Activated CD8-positive, alpha-beta T cell treated with anti-CD3 and anti-CD28 coated beads, Interleukin-2, amount 10 ng/mL, durations not matched to agents 7 days and 5 days (primary cell): ENCODE measurements around the gene CHRM4. TPM values are rescaled to one million over a fixed set of nuclear protein-coding genes. Genes with fewer than 3 reads are reported as not detected.
"Not testable (repeated sequence)": the region's sequence is repeated elsewhere in the genome, so short reads cannot be mapped to it uniquely, and the experiment has no call there.

ENCODE experiments used
- ATAC-seq: fragments of 150-1000 bp; cut with Tn5 transposase; one replicate; pipeline ENCODE4 v1.10.0; 2021; ENCODE audit warnings: moderate library complexity
- CTCF ChIA-PET: fragments of 350-600 bp; sonication (Branson Sonifier 250); formaldehyde crosslinking; loops from one replicate; lab custom pipeline; 2021; ENCODE audit warnings: antibody characterized with exemption; lab: Charles Lee
- POLR2A ChIA-PET: fragments of 350-600 bp; sonication (Branson Sonifier 250); formaldehyde crosslinking; loops from one replicate; lab custom pipeline; 2021; ENCODE audit warnings: antibody characterized with exemption; lab: Charles Lee
- DNase-seq: peaks from one replicate; pipeline ENCODE4 v3.0.0-alpha.2; 2020
- H3K27ac Mint-ChIP-seq: one replicate; pipeline ENCODE4 v1.8.0; 2021; ENCODE audit warnings: mild to moderate bottlenecking, mixed read lengths
- H3K27me3 Mint-ChIP-seq: one replicate; pipeline ENCODE4 v1.8.0; 2021; ENCODE audit warnings: low read depth, mixed read lengths
- H3K36me3 Mint-ChIP-seq: one replicate; pipeline ENCODE4 v1.8.0; 2021; ENCODE audit warnings: low read depth, mixed read lengths
- H3K4me1 Mint-ChIP-seq: one replicate; pipeline ENCODE4 v1.8.0; 2021; ENCODE audit warnings: low read depth, mixed read lengths
- H3K4me3 Mint-ChIP-seq: one replicate; pipeline ENCODE4 v1.8.0; 2021; ENCODE audit warnings: mild to moderate bottlenecking, mixed read lengths
- H3K9me3 Mint-ChIP-seq: one replicate; pipeline ENCODE4 v1.8.0; 2022; ENCODE audit warnings: mixed read lengths; ENCODE audit not compliant: insufficient read depth
- total RNA-seq, 2 experiments: library from RNA; stranded (reverse); gene quantifications; one replicate each; pipeline ENCODE4 v1.2.3, GENCODE V29; 2021

Gene CHRM4
- total RNA-seq, 2 experiments from 2014 or later: 0.37 TPM

- POLR2A ChIA-PET, H3K9me3 Mint-ChIP-seq, H3K27ac Mint-ChIP-seq, H3K4me3 Mint-ChIP-seq, ATAC-seq, H3K27me3 Mint-ChIP-seq, DNase-seq: not testable (repeated sequence)
- CTCF ChIA-PET: interaction anchor here (16.5 kb wide), 1 partner anchor 19 kb away, joined by 381 read pairs; the partner anchor contains the start of gene DGKZ
- Mint-ChIP-seq H3K36me3 (peaks cover 60% of the 10 kb centered on the region), H3K4me1 (peaks cover 12% of the 10 kb centered on the region)
These were observed 19.1 kb downstream of the CHRM4 start for GRCh38 chr11:46372501-46372900.

DNA sequence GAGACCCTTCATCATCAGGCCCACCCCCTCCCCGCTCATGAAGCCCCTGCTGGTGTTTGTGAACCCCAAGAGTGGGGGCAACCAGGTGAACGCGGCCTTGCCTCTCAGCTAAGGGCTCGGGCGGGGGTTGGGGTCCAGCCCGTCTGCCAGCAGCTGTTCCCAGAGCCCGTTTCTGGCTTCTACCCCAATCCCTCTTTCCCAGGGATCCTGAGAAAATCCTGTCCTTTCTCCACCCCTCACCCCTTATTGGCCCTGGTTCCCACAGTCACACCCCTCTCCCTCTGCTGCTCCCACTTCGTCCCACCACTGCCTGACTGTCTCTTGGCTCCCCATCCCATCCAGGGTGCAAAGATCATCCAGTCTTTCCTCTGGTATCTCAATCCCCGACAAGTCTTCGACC is 19.5 kb downstream of the CHRM4 start:
- no peaks in the 10 kb centered on the region for H3K9me3 Mint-ChIP-seq
- H3K36me3 Mint-ChIP-seq: peaks cover 56% of the 10 kb centered on the region
- POLR2A ChIA-PET: no interaction called here
- H3K4me3 Mint-ChIP-seq: no peak overlapping the region
- CTCF ChIA-PET: interaction anchor here (16.5 kb wide), 1 partner anchor 19 kb away, joined by 381 read pairs; the partner anchor contains the start of gene DGKZ
- H3K27me3 Mint-ChIP-seq: no peaks in the 10 kb centered on the region
- DNase-seq (no peak), ATAC-seq (no peak)
- H3K4me1 Mint-ChIP-seq: peaks cover 16% of the 10 kb centered on the region
- no peak overlapping the region for H3K27ac Mint-ChIP-seq

GRCh38 chr11:46371262-46371661 is 20.3 kb downstream of the CHRM4 start:
- H3K9me3 Mint-ChIP-seq, POLR2A ChIA-PET, H3K27ac Mint-ChIP-seq, H3K27me3 Mint-ChIP-seq, ATAC-seq, H3K4me3 Mint-ChIP-seq, DNase-seq: not testable (repeated sequence)
- H3K36me3 Mint-ChIP-seq: peaks cover 48% of the 10 kb centered on the region
- peaks cover 19% of the 10 kb centered on the region for H3K4me1 Mint-ChIP-seq
- CTCF ChIA-PET: interaction anchor here (16.5 kb wide), 1 partner anchor 18 kb away, joined by 381 read pairs; the partner anchor contains the start of gene DGKZ

DNA sequence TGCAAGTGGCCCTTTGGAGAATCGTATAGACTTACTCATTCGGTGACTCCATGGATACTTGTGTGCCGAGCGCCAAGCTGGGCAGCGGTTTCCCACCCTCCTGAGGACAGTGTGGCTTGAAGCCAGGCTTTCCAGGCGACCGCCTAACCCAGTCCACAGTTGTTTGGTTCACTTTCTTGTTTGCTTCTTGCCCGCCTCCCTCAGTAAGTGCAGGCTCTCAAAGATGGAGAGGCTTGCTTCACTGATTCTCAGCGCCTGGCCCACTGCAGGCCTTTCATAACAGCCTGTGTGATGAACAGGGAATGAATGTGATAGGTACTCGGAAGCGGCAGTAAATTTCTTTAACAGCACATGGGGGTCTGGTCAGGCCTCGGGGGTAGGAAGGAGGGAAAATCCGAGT is 21.3 kb downstream of the CHRM4 start:
- peaks cover 19% of the 10 kb centered on the region for H3K4me1 Mint-ChIP-seq
- ChIA-PET CTCF (interaction anchor here (0.6 to 16.5 kb wide), 2 partner anchors 17 to 98 kb away, joined by 3 to 381 read pairs; partner anchors contain the start of gene DGKZ), POLR2A (no interaction called here)
- no peaks in the 10 kb centered on the region for H3K9me3 Mint-ChIP-seq
- no peak for ATAC-seq
- H3K4me3 Mint-ChIP-seq: no peak overlapping the region
- H3K36me3 Mint-ChIP-seq: peaks cover 44% of the 10 kb centered on the region
- no peak for DNase-seq
- H3K27me3 Mint-ChIP-seq: no peaks in the 10 kb centered on the region
- H3K27ac Mint-ChIP-seq: no peak overlapping the region

- Mint-ChIP-seq H3K36me3 (peaks cover 40% of the 10 kb centered on the region), H3K4me1 (peaks cover 22% of the 10 kb centered on the region), H3K9me3 (no peaks in the 10 kb centered on the region), H3K27ac (no peak overlapping the region), H3K27me3 (no peaks in the 10 kb centered on the region), H3K4me3 (no peak overlapping the region)
- CTCF ChIA-PET: interaction anchor here (16.5 kb wide), 1 partner anchor 16 kb away, joined by 381 read pairs; the partner anchor contains the start of gene DGKZ
- POLR2A ChIA-PET: interaction anchor here (10.0 kb wide), 1 partner anchor 18 kb away, joined by 77 read pairs; no protein-coding TSS in a partner anchor
- ATAC-seq: peak; percentile 62
- DNase-seq: peak; percentile 67
These were observed 22.0 kb downstream of the CHRM4 start for GRCh38 chr11:46369458-46370152.

DNA sequence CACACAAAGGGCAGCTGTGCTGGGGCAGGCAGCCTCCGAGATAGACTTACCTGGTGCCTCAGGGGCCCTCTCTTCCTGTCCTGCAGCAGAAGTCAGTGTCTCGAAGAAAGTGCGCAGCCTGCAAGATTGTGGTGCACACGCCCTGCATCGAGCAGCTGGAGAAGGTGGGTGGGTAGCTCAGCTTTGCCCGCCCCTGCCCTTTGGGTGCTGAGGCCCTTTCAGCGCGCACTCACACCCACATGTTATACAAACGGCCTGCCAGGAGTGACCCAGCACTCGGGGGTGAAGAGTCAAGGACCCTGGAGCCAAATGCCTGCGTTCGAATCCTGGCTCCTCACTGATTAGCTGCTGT is 23.7 kb downstream of the CHRM4 start:
- POLR2A ChIA-PET: interaction anchor here (10.0 kb wide), 1 partner anchor 17 kb away, joined by 77 read pairs; no protein-coding TSS in a partner anchor
- Mint-ChIP-seq H3K4me1 (peaks cover 32% of the 10 kb centered on the region), H3K27me3 (no peaks in the 10 kb centered on the region), H3K9me3 (no peaks in the 10 kb centered on the region), H3K27ac (no peak overlapping the region), H3K4me3 (no peak overlapping the region), H3K36me3 (peaks cover 36% of the 10 kb centered on the region)
- no peak for DNase-seq
- CTCF ChIA-PET: interaction anchor here (0.9 to 16.5 kb wide), 6 partner anchors 10 to 176 kb away, joined by 3 to 381 read pairs (median 4); partner anchors contain the start of gene DGKZ
- no peak for ATAC-seq

DNA sequence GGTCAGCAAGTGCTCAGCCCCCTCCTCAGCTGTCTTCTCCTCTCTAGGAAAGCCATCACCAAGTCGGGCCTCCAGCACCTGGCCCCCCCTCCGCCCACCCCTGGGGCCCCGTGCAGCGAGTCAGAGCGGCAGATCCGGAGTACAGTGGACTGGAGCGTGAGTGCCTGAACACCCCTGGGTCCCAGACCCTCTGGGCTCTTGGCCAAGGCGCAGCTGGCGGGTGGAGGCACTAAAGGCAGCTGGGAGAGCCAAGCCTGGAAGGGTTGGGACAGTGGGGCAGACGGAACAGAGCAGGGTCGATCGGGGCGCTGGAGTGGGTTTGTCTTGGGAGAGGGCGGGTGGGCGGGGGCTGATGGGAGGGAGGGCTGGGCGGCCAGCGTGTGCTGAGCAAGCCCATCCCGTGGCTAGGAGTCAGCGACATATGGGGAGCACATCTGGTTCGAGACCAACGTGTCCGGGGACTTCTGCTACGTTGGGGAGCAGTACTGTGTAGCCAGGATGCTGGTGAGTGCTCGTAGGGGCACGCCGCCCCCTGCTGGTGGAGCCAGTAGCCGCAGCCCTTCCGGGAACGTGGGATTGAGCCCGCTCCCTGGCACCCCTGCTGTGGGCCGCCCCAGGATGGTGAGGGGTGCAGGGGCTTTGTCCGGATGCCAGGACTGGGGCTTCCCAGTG is 24.2 kb downstream of the CHRM4 start:
- H3K4me1 Mint-ChIP-seq: peaks cover 38% of the 10 kb centered on the region
- POLR2A ChIA-PET: interaction anchor here (10.0 kb wide), 1 partner anchor 16 kb away, joined by 77 read pairs; no protein-coding TSS in a partner anchor
- peak; percentile 84 for DNase-seq
- peaks cover 36% of the 10 kb centered on the region for H3K36me3 Mint-ChIP-seq
- H3K27me3 Mint-ChIP-seq: no peaks in the 10 kb centered on the region
- peak; percentile 92 for ATAC-seq
- H3K27ac Mint-ChIP-seq: peak overlapping the region; percentile 52
- H3K9me3 Mint-ChIP-seq: no peaks in the 10 kb centered on the region
- CTCF ChIA-PET: interaction anchor here (1.5 to 16.5 kb wide), 3 partner anchors 11 to 20 kb away, joined by 3 to 381 read pairs (median 6); partner anchors contain the start of gene DGKZ
- no peak overlapping the region for H3K4me3 Mint-ChIP-seq

GRCh38 chr11:46366661-46367161 is 24.9 kb downstream of the CHRM4 start:
- ChIA-PET CTCF (interaction anchor here (1.0 to 16.5 kb wide), 2 partner anchors 13 to 124 kb away, joined by 3 to 381 read pairs; partner anchors contain the start of gene DGKZ), POLR2A (interaction anchor here (10.0 kb wide), 1 partner anchor 16 kb away, joined by 77 read pairs; no protein-coding TSS in a partner anchor)
- DNase-seq (no peak), ATAC-seq (no peak)
- H3K4me3 Mint-ChIP-seq: no peak overlapping the region
- H3K27ac Mint-ChIP-seq: no peak overlapping the region
- no peaks in the 10 kb centered on the region for H3K9me3 Mint-ChIP-seq
- no peaks in the 10 kb centered on the region for H3K27me3 Mint-ChIP-seq
- H3K36me3 Mint-ChIP-seq: peaks cover 35% of the 10 kb centered on the region
- H3K4me1 Mint-ChIP-seq: peaks cover 44% of the 10 kb centered on the region

GRCh38 chr11:46366260-46366659 is 25.3 kb downstream of the CHRM4 start:
- H3K36me3 Mint-ChIP-seq: peaks cover 33% of the 10 kb centered on the region
- ATAC-seq: no peak
- no peaks in the 10 kb centered on the region for H3K27me3 Mint-ChIP-seq
- H3K4me1 Mint-ChIP-seq: peaks cover 49% of the 10 kb centered on the region
- H3K27ac Mint-ChIP-seq: peak overlapping the region; percentile 15
- no peak for DNase-seq
- ChIA-PET POLR2A (interaction anchor here (10.0 kb wide), 1 partner anchor 15 kb away, joined by 77 read pairs; no protein-coding TSS in a partner anchor), CTCF (interaction anchor here (1.0 to 16.5 kb wide), 3 partner anchors 13 to 128 kb away, joined by 3 to 381 read pairs (median 3); partner anchors contain the start of gene DGKZ)
- H3K9me3 Mint-ChIP-seq: no peaks in the 10 kb centered on the region
- no peak overlapping the region for H3K4me3 Mint-ChIP-seq

DNA sequence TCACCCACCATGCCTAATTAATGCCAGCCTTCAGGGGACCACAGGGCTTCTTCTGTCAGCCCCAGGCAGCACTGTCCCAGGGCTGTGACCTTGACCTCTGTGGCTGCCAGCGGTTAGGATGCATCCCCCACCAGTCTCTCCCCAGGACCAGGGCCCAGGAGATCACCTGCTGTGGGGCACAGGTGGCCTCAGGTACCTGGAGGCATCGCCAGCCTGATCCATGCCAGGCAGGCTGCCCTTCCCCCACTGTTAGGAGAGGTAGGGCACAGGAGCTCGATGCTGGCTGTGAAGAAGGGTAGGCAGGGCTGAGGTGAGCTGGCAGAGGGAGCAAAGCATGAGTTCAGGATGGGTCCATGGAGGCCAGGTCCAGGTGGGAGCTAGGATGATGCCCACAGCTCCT is 26.8 kb downstream of the CHRM4 start:
- DNase-seq (no peak), ATAC-seq (no peak)
- Mint-ChIP-seq H3K9me3 (no peaks in the 10 kb centered on the region), H3K4me3 (no peak overlapping the region), H3K4me1 (peaks cover 56% of the 10 kb centered on the region), H3K27ac (peak overlapping the region; percentile 36), H3K27me3 (no peaks in the 10 kb centered on the region), H3K36me3 (peaks cover 26% of the 10 kb centered on the region)
- ChIA-PET POLR2A (interaction anchor here (10.0 kb wide), 1 partner anchor 14 kb away, joined by 77 read pairs; no protein-coding TSS in a partner anchor), CTCF (interaction anchor here (1.1 to 16.5 kb wide), 3 partner anchors 12 to 125 kb away, joined by 3 to 381 read pairs (median 3); partner anchors contain the start of gene DGKZ)

DNA sequence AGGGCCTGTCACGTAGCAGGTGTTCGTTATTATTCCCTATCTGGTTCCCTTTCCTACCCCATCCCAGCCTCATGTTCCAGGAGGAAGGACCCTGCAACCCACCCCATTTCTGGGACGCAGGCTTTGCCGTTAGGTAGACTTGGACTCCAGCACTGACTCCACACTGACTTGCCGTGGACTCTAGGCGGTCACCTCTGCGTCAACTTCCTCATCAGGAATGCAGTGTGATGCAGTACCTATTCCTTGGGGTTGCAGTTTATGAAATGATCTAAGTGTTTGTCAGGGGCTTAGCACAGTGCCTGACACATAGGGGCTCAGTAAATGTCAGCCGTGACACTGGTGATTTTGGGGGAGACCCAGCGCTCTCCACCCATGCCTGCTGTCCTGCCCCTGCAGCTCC is 27.5 kb downstream of the CHRM4 start:
- H3K4me1 Mint-ChIP-seq: peaks cover 52% of the 10 kb centered on the region
- H3K27ac Mint-ChIP-seq: peak overlapping the region; percentile 57
- CTCF ChIA-PET: interaction anchor here (2.0 to 16.5 kb wide), 2 partner anchors 11 to 125 kb away, joined by 6 to 381 read pairs; partner anchors contain the start of gene DGKZ
- no peak for ATAC-seq
- DNase-seq: no peak
- H3K9me3 Mint-ChIP-seq: no peaks in the 10 kb centered on the region
- peaks cover 19% of the 10 kb centered on the region for H3K36me3 Mint-ChIP-seq
- POLR2A ChIA-PET: interaction anchor here (10.0 kb wide), 1 partner anchor 13 kb away, joined by 77 read pairs; no protein-coding TSS in a partner anchor
- no peak overlapping the region for H3K4me3 Mint-ChIP-seq
- H3K27me3 Mint-ChIP-seq: no peaks in the 10 kb centered on the region
